ENCODE data around the gene ZNF580. TPM values are rescaled to one million over a fixed set of nuclear protein-coding genes. Genes with fewer than 3 reads are reported as not detected.

The ZNF580 gene
- total and polyA plus RNA-seq, 2 of the 13 experiments (the other 11 are each of a cell fraction or from before 2014, with no cell fraction given) = 4.4 to 6.0 TPM

- TF ChIP-seq ZNF142 (CRISPR knock-in tag; IDR thresholded peaks at IDR 0.05) (no peak; the same call in 1 of the 2 replicates), KLF9 (CRISPR knock-in tag; IDR thresholded peaks at IDR 0.05; ENCODE audit: low read depth) (no peak), ZNF7 (CRISPR knock-in tag; IDR thresholded peaks at IDR 0.05) (no peak), PAF1 (CRISPR knock-in tag; IDR thresholded peaks at IDR 0.05) (peak; percentile 94), KDM5B (CRISPR knock-in tag; IDR thresholded peaks at IDR 0.05; ENCODE audit: borderline replicate concordance) (peak; percentile 48; the same call in 1 of the 2 replicates), ZNF674 (CRISPR knock-in tag; IDR thresholded peaks at IDR 0.05; ENCODE audit: low read depth) (no peak), NR2F6 (IDR thresholded peaks at IDR 0.05) (no peak), NR2F6 (CRISPR knock-in tag; IDR thresholded peaks at IDR 0.05) (no peak; the same call in 1 of the 2 replicates), MXD3 (CRISPR knock-in tag; IDR thresholded peaks at IDR 0.05) (no peak), GMEB1 (CRISPR knock-in tag; IDR thresholded peaks at IDR 0.05; ENCODE audit: borderline replicate concordance) (peak; percentile 88), ZBTB14 (CRISPR knock-in tag; IDR thresholded peaks at IDR 0.05) (peak; percentile 27; the same call in 1 of the 2 replicates), MYPOP (CRISPR knock-in tag; IDR thresholded peaks at IDR 0.05) (no peak), STAT6 (CRISPR knock-in tag; IDR thresholded peaks at IDR 0.05; ENCODE audit: borderline replicate concordance) (no peak), ZSCAN9 (CRISPR knock-in tag; IDR thresholded peaks at IDR 0.05; ENCODE audit: borderline replicate concordance) (no peak), ZKSCAN1 (IDR thresholded peaks at IDR 0.05; ENCODE audit: low read length) (no peak), SNRNP70 (IDR thresholded peaks at IDR 0.05; ENCODE audit: low read depth, low read length) (no peak)
Measured at GRCh38 chr19:55674841-55675660, 34.2 kb downstream of the ZNF580 start, which contains the start of gene EPN1 (continued).
